BJ (cell line): Measurements from ENCODE around the gene XPNPEP2. TPM values are rescaled to one million over a fixed set of nuclear protein-coding genes. Genes with fewer than 3 reads are reported as not detected.

Source experiments
- CTCF ChIA-PET: fragments of 350-600 bp; formaldehyde crosslinking; extraction: SDS; loops from one replicate; lab custom pipeline; 2021; ENCODE audit warnings: antibody characterized with exemption, inconsistent platforms; lab: Yijun Ruan, JAX
- POLR2A ChIA-PET: fragments of 300-600 bp; sonication (Branson Sonifier 250); formaldehyde crosslinking; extraction: SDS; loops from one replicate; lab custom pipeline; 2021; ENCODE audit warnings: antibody characterized with exemption; lab: Charles Lee
- DNase-seq: peaks from one replicate; pipeline ENCODE4 v3.0.0-alpha.2; 2011; ENCODE audit warnings: low read depth
- H3K27me3 ChIP-seq: 2 replicates; pipeline ENCODE4 v1.6.0; 2011; ENCODE audit warnings: low read length; ENCODE audit not compliant: control insufficient read depth, insufficient read depth
- H3K36me3 ChIP-seq: 2 replicates; pipeline ENCODE4 v1.5.1; 2011; ENCODE audit warnings: low read length; ENCODE audit not compliant: control insufficient read depth, insufficient read depth
- H3K4me3 ChIP-seq: 2 replicates; pipeline ENCODE4 v1.5.1; 2011; ENCODE audit warnings: low read depth, mild to moderate bottlenecking, control low read depth, low read length
- CTCF ChIP-seq: IDR thresholded peaks from 2 replicates; pipeline ENCODE4 v1.5.1; 2011; ENCODE audit warnings: low read depth, mild to moderate bottlenecking, control low read depth, inconsistent platforms, low read length, moderate library complexity; ENCODE audit not compliant: insufficient read depth
- polyA plus RNA-seq: library from polyadenylated mRNA; depleted of rRNA; stranded (reverse); fragments of >200 nt; gene quantifications from 2 replicates; pipeline ENCODE4 v1.2.3, GENCODE V29; 2011

The XPNPEP2 gene
- polyA plus RNA-seq, 1 experiment = 0.32 TPM

- ChIA-PET POLR2A (no interaction called here), CTCF (no interaction called here)
- no peak for DNase-seq
- no peak for TF ChIP-seq CTCF
- Histone ChIP-seq H3K4me3 (no peak overlapping the region), H3K27me3 (no peaks in the 10 kb centered on the region), H3K36me3 (no peaks in the 10 kb centered on the region)
These were observed 43.9 kb downstream of the XPNPEP2 start for GRCh38 chrX:129782706-129783105.

- no peaks in the 10 kb centered on the region for H3K36me3 ChIP-seq
- ChIA-PET POLR2A (no interaction called here), CTCF (no interaction called here)
- no peak for TF ChIP-seq CTCF
- H3K27me3 ChIP-seq = no peaks in the 10 kb centered on the region
- DNase-seq = no peak
- no peak overlapping the region for H3K4me3 ChIP-seq
These were observed 44.5 kb downstream of the XPNPEP2 start for GRCh38 chrX:129783291-129783713.

- ChIA-PET POLR2A (no interaction called here), CTCF (no interaction called here)
- no peak for DNase-seq
- Histone ChIP-seq H3K36me3 (no peaks in the 10 kb centered on the region), H3K4me3 (no peak overlapping the region), H3K27me3 (no peaks in the 10 kb centered on the region)
- TF ChIP-seq CTCF = no peak
These were observed 45.6 kb downstream of the XPNPEP2 start for GRCh38 chrX:129784371-129784770.

- H3K36me3 ChIP-seq = no peaks in the 10 kb centered on the region
- no peak for TF ChIP-seq CTCF
- no peaks in the 10 kb centered on the region for H3K27me3 ChIP-seq
- H3K4me3 ChIP-seq = no peak overlapping the region
- CTCF ChIA-PET = no interaction called here
- POLR2A ChIA-PET = no interaction called here
- DNase-seq = no peak
These were observed 46.6 kb downstream of the XPNPEP2 start for GRCh38 chrX:129785160-129785947.

- no peak for TF ChIP-seq CTCF
- Histone ChIP-seq H3K4me3 (no peak overlapping the region), H3K27me3 (no peaks in the 10 kb centered on the region), H3K36me3 (no peaks in the 10 kb centered on the region)
- ChIA-PET CTCF (no interaction called here), POLR2A (no interaction called here)
- no peak for DNase-seq
These were observed 47.5 kb downstream of the XPNPEP2 start for GRCh38 chrX:129786210-129786651.
